HCT116 (cell line): Measurements from ENCODE around the gene DAPK1. TPM values are rescaled to one million over a fixed set of nuclear protein-coding genes. Genes with fewer than 3 reads are reported as not detected.

Source experiments
- ATAC-seq: fragments of 200-7000 bp; cut with Tn5 transposase; 2 replicates; pipeline ENCODE4 v1.9.1; 2020; ENCODE audit warnings: mild to moderate bottlenecking, moderate library complexity
- BruUV-seq: library from RNA; stranded (reverse); fragments of 400-500 nt; replicated peaks from 2 replicates; lab custom pipeline; 2021; lab: Mats Ljungman, UMichigan
- CTCF ChIA-PET: fragments of 300-600 bp; sonication (Branson Sonifier 250); formaldehyde crosslinking; loops from one replicate; lab custom pipeline; 2021; ENCODE audit warnings: antibody characterized with exemption; lab: Charles Lee
- POLR2A ChIA-PET: fragments of 300-600, 350-600 bp; sonication (Branson Sonifier 250); formaldehyde crosslinking; loops from one replicate; lab custom pipeline; 2021; ENCODE audit warnings: antibody characterized with exemption; lab: Charles Lee
- RAD21 ChIA-PET, 2 experiments: fragments of 300-600 bp; sonication (Branson Sonifier 250); formaldehyde crosslinking; loops; one replicate each; lab custom pipeline; 2023; ENCODE audit warnings: low total read pairs in 2 of 2; ENCODE audit not compliant: uncharacterized antibody in 2 of 2, unreplicated experiment in 2 of 2, low non-redundant PET in 1 of 2; lab: Charles Lee
- DNase-seq: peaks from one replicate; pipeline ENCODE4 v3.0.0-alpha.2; 2010; ENCODE audit warnings: low read depth, low spot score
- H2AFZ ChIP-seq: fragments of 200-600 bp; shearing (Covaris generic), sonication (generic); 2 replicates; pipeline ENCODE4 v1.6.1; 2017; ENCODE audit warnings: low read depth, mixed run types, mixed read lengths, antibody characterized with exemption, low read length; ENCODE audit not compliant: poor library complexity, severe bottlenecking
- H3K27ac ChIP-seq: 2 replicates; pipeline ENCODE4 v1.5.1; 2012; ENCODE audit warnings: low read depth, low read length
- H3K27me3 ChIP-seq: fragments of 200-600 bp; sonication (generic); 2 replicates; pipeline ENCODE4 v1.6.1; 2016; ENCODE audit warnings: mixed run types, low read length, mixed read lengths; ENCODE audit not compliant: insufficient read depth
- H3K36me3 ChIP-seq, 2 experiments: fragments of 200-500 bp in 1 of 2; fragments of 200-600 bp in 1 of 2; sonication (Bioruptor generic) in 1 of 2; sonication (generic) in 1 of 2; 2 replicates each; pipeline versions ENCODE4 v1.5.1 to v1.6.1; 2014 to 2016; ENCODE audit warnings: low read length in 2 of 2, inconsistent platforms in 1 of 2, mixed read lengths in 1 of 2, mixed run types in 1 of 2; ENCODE audit not compliant: insufficient read depth in 2 of 2, control insufficient read depth in 1 of 2
- H3K4me1 ChIP-seq, 2 experiments: fragments of 200-600 bp in 1 of 2; sonication (generic) in 1 of 2; 2 replicates each; pipeline versions ENCODE4 v1.5.1 to v1.6.1; 2012 to 2017; ENCODE audit warnings: low read length in 2 of 2, inconsistent platforms in 1 of 2, mild to moderate bottlenecking in 1 of 2, mixed read lengths in 1 of 2, mixed run types in 1 of 2, moderate library complexity in 1 of 2; ENCODE audit not compliant: insufficient read depth in 2 of 2, control insufficient read depth in 1 of 2
- H3K4me2 ChIP-seq: fragments of 200-600 bp; sonication (generic); 2 replicates; pipeline ENCODE4 v1.6.1; 2017; ENCODE audit warnings: mixed run types, low read length, mixed read lengths
- H3K4me3 ChIP-seq, 2 experiments: fragments of 200-600 bp in 1 of 2; sonication (generic) in 1 of 2; replicated peaks in 1 of 2; 2 replicates each; pipeline ENCODE4 v1.5.1; 2011 to 2016; ENCODE audit warnings: low read length in 2 of 2, control low read depth in 1 of 2, low read depth in 1 of 2, mild to moderate bottlenecking in 1 of 2, mixed read lengths in 1 of 2, mixed run types in 1 of 2
- H3K79me2 ChIP-seq: fragments of 200-600 bp; sonication (generic); 2 replicates; pipeline ENCODE4 v1.6.1; 2017; ENCODE audit warnings: mild to moderate bottlenecking, mixed run types, low read length, moderate library complexity, mixed read lengths; ENCODE audit not compliant: insufficient read depth
- H3K9ac ChIP-seq: fragments of 200-600 bp; sonication (generic); 2 replicates; pipeline ENCODE4 v1.6.1; 2016; ENCODE audit warnings: low read length, mixed read lengths
- H3K9me2 ChIP-seq: fragments of 200-600 bp; sonication (generic), shearing (Covaris generic); 2 replicates; pipeline ENCODE4 v1.6.1; 2017; ENCODE audit warnings: mixed run types, mild to moderate bottlenecking, moderate library complexity; ENCODE audit not compliant: insufficient read depth
- H3K9me3 ChIP-seq, 2 experiments: fragments of 200-500 bp in 1 of 2; fragments of 200-600 bp in 1 of 2; sonication (Bioruptor generic) in 1 of 2; sonication (generic) in 1 of 2; 2 replicates each; pipeline ENCODE4 v1.6.1; 2014 to 2017; ENCODE audit warnings: low read length in 2 of 2, mixed read lengths in 2 of 2, inconsistent platforms in 1 of 2, low read depth in 1 of 2, mild to moderate bottlenecking in 1 of 2, mixed run types in 1 of 2, moderate library complexity in 1 of 2; ENCODE audit not compliant: control insufficient read depth in 1 of 2, insufficient read depth in 1 of 2
- H4K20me1 ChIP-seq: fragments of 200-600 bp; sonication (generic), shearing (Covaris generic); 2 replicates; pipeline ENCODE4 v1.6.1; 2017; ENCODE audit warnings: mixed run types, mild to moderate bottlenecking, moderate library complexity; ENCODE audit not compliant: insufficient read depth
- EGR1 ChIP-seq: IDR thresholded peaks from 2 replicates; pipeline ENCODE4 v1.6.1; 2012; ENCODE audit warnings: low read depth
- EZH2phosphoT487 ChIP-seq: fragments of 200-600 bp; IDR thresholded peaks from 2 replicates; pipeline ENCODE4 v1.6.1; 2018; ENCODE audit warnings: antibody characterized with exemption, borderline replicate concordance
- POLR2A ChIP-seq: IDR thresholded peaks from 2 replicates; pipeline ENCODE4 v1.7.0; 2011; ENCODE audit warnings: borderline replicate concordance; ENCODE audit not compliant: insufficient read depth, insufficient read length; ENCODE audit errors: extremely low read depth
- SRF ChIP-seq: IDR thresholded peaks from 2 replicates; pipeline ENCODE4 v1.6.1; 2012; ENCODE audit warnings: low read depth
- ZFX ChIP-seq: fragments of 450-650 bp; IDR thresholded peaks from 2 replicates; pipeline ENCODE4 v1.6.1; 2017
- intact Hi-C: fragments of 100-400 bp; cut with micrococcal nuclease; formaldehyde crosslinking; loops from 2 replicates; pipeline ENCODE4 v1.10.0; 2022
- total RNA-seq: library from RNA; stranded (reverse); gene quantifications from one replicate; pipeline ENCODE4 v1.2.1, GENCODE V29; 2021; ENCODE audit not compliant: unreplicated experiment
- TF ChIP-seq, protein P1 (sequence below): IDR thresholded peaks from 2 replicates; pipeline ENCODE4 v1.6.1; 2012; ENCODE audit warnings: low read depth
- TF ChIP-seq, protein P2 (sequence below): IDR thresholded peaks from 2 replicates; pipeline ENCODE4 v1.6.1; 2011; ENCODE audit warnings: mild to moderate bottlenecking, low read length, moderate library complexity; ENCODE audit not compliant: insufficient replicate concordance; ENCODE audit errors: extremely low read depth

DAPK1 gene
- total RNA-seq, 1 experiment from 2014 or later, result 5.6 TPM

DNA sequence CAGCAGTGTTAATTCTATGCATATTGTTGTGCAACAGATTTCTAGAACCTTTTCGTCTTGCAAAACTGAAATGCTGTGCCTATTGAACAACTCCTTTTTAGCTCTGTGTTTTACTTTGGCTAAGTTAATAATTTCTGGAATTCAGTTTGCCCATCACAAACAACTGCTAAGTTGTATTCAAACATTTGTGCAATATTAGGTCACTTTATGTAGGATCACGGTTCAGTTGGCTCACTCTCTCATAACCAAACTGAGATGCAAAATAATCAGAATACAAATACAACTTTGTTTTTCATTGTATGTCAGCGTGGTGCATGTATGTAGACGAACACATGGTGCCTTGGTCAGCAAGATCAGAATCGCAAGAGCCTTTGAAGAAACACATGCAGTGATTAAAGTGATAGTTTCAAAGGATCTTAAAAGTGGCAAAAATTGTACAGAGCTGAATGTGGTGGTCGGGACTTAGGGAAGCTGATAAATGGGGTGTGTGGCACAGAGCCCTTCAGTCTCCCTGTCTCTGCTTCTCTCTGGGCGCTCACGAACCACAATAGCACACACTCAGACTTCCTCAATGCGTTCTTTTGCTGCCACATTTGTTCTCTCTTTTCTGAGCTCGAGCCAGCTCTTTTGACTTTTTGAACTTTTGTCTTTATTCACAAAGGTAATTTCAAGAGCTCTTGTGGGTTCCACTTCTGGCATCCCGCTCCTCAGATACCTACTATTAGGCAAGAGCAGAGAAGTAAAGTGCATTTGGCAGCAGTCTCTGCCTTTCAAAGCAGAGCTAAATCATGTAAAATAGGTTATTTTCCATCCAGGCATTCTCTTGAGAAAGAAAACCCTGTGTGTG lies 115.8 kb downstream of the DAPK1 start:
- ChIA-PET CTCF (no interaction called here), RAD21 (no interaction called here)
- intact Hi-C loops, result no loop called here
- H3K27ac ChIP-seq, result no peak overlapping the region
- H3K4me1 ChIP-seq, result peaks cover 0 to 14% of the 10 kb centered on the region in 2 experiments; a peak in 2 of 4 replicates
- no peak overlapping the region for H3K9ac ChIP-seq
- no peaks in the 10 kb centered on the region for H3K36me3 ChIP-seq
- H2AFZ ChIP-seq, result no peak overlapping the region
- no TSS peak for BruUV-seq
- no peak for ATAC-seq
- TF ChIP-seq, protein P1, sequence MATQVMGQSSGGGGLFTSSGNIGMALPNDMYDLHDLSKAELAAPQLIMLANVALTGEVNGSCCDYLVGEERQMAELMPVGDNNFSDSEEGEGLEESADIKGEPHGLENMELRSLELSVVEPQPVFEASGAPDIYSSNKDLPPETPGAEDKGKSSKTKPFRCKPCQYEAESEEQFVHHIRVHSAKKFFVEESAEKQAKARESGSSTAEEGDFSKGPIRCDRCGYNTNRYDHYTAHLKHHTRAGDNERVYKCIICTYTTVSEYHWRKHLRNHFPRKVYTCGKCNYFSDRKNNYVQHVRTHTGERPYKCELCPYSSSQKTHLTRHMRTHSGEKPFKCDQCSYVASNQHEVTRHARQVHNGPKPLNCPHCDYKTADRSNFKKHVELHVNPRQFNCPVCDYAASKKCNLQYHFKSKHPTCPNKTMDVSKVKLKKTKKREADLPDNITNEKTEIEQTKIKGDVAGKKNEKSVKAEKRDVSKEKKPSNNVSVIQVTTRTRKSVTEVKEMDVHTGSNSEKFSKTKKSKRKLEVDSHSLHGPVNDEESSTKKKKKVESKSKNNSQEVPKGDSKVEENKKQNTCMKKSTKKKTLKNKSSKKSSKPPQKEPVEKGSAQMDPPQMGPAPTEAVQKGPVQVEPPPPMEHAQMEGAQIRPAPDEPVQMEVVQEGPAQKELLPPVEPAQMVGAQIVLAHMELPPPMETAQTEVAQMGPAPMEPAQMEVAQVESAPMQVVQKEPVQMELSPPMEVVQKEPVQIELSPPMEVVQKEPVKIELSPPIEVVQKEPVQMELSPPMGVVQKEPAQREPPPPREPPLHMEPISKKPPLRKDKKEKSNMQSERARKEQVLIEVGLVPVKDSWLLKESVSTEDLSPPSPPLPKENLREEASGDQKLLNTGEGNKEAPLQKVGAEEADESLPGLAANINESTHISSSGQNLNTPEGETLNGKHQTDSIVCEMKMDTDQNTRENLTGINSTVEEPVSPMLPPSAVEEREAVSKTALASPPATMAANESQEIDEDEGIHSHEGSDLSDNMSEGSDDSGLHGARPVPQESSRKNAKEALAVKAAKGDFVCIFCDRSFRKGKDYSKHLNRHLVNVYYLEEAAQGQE, result no peak
- TF ChIP-seq EZH2phosphoT487 (no peak), SRF (no peak), ZFX (no peak), EGR1 (no peak), POLR2A (no peak)
- TF ChIP-seq, protein P2, sequence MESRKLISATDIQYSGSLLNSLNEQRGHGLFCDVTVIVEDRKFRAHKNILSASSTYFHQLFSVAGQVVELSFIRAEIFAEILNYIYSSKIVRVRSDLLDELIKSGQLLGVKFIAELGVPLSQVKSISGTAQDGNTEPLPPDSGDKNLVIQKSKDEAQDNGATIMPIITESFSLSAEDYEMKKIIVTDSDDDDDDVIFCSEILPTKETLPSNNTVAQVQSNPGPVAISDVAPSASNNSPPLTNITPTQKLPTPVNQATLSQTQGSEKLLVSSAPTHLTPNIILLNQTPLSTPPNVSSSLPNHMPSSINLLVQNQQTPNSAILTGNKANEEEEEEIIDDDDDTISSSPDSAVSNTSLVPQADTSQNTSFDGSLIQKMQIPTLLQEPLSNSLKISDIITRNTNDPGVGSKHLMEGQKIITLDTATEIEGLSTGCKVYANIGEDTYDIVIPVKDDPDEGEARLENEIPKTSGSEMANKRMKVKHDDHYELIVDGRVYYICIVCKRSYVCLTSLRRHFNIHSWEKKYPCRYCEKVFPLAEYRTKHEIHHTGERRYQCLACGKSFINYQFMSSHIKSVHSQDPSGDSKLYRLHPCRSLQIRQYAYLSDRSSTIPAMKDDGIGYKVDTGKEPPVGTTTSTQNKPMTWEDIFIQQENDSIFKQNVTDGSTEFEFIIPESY, result no peak
- TF ChIP-seq, all 23 proteins: peak for 0
- POLR2A ChIA-PET, result no interaction called here
- Histone ChIP-seq H3K9me2 (no peaks in the 10 kb centered on the region), H3K4me3 (no peak overlapping the region), H3K9me3 (no peaks in the 10 kb centered on the region), H4K20me1 (no peaks in the 10 kb centered on the region), H3K27me3 (no peaks in the 10 kb centered on the region), H3K4me2 (no peak overlapping the region), H3K79me2 (no peaks in the 10 kb centered on the region)
- no peak for DNase-seq
